RPMI8226 (cell line): Measurements from ENCODE around the gene SLC38A10.

Experiments used
- DNase-seq: peaks from one replicate; pipeline ENCODE4 v3.0.0-alpha.2; 2015

Gene SLC38A10

GRCh38 chr17:81330884-81331245 is 35.8 kb upstream of the SLC38A10 start:
- DNase-seq, result no peak

- DNase-seq, result no peak
Measured at GRCh38 chr17:81329927-81330883, 35.1 kb upstream of the SLC38A10 start.

GRCh38 chr17:81328978-81329926 is 34.1 kb upstream of the SLC38A10 start:
- DNase-seq, result peak; percentile 93

- DNase-seq, result no peak
Measured at GRCh38 chr17:81328489-81328888, 33.4 kb upstream of the SLC38A10 start.

GRCh38 chr17:81325714-81326358 is 30.7 kb upstream of the SLC38A10 start:
- no peak for DNase-seq

GRCh38 chr17:81324851-81325713 is 30.0 kb upstream of the SLC38A10 start:
- DNase-seq, result no peak

- no peak for DNase-seq
Measured at GRCh38 chr17:81324177-81324850, 29.2 kb upstream of the SLC38A10 start.

- DNase-seq, result peak; percentile 72
Measured at GRCh38 chr17:81323411-81323868, 28.3 kb upstream of the SLC38A10 start.

GRCh38 chr17:81323083-81323369 is 27.9 kb upstream of the SLC38A10 start:
- DNase-seq, result no peak

- peak; percentile 59 for DNase-seq
Measured at GRCh38 chr17:81322271-81323082, 27.4 kb upstream of the SLC38A10 start.

GRCh38 chr17:81317961-81318605 is 23.0 kb upstream of the SLC38A10 start:
- DNase-seq, result no peak

GRCh38 chr17:81317530-81317821 is 22.4 kb upstream of the SLC38A10 start:
- DNase-seq, result no peak

GRCh38 chr17:81315885-81316391 is 20.8 kb upstream of the SLC38A10 start:
- no peak for DNase-seq

- DNase-seq, result no peak
Measured at GRCh38 chr17:81315129-81315884, 20.2 kb upstream of the SLC38A10 start.

- DNase-seq, result no peak
Measured at GRCh38 chr17:81314398-81315081, 19.4 kb upstream of the SLC38A10 start.

- DNase-seq, result no peak
Measured at GRCh38 chr17:81313776-81314397, 18.8 kb upstream of the SLC38A10 start.

GRCh38 chr17:81312624-81313325 is 17.7 kb upstream of the SLC38A10 start:
- no peak for DNase-seq

- no peak for DNase-seq
Measured at GRCh38 chr17:81311946-81312345, 16.8 kb upstream of the SLC38A10 start.
